ENCODE results near the gene INKA2.
"Not testable (repeated sequence)": the region's sequence is repeated elsewhere in the genome, so short reads cannot be mapped to it uniquely, and the experiment has no call there.

INKA2 gene

GRCh38 chr1:111749628-111750027 lies 10.4 kb upstream of the INKA2 start:
- DNase-seq = no peak

- no peak for DNase-seq
These were observed 8.8 kb upstream of the INKA2 start for GRCh38 chr1:111747947-111748346.

DNA sequence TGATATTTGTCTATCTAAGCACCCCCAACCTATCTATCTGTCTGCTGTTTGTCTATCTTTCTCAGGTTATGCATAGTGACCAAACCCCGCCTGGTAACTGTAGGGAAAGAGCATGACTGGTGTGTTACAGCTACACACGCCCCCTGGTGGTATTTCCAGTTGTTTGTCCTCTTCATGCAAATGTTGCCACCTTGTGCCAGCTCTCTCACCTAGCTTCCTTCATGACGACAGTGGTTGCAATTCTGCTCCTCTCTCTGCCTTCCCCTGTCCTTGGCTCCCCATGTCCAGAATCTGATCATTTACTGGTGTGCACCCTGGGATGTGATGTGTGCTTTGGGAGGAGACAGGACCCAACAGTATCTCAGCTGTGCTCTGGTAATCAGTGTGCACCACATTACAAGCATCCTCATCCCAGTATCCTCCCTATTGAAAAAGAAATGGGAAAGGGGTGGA lies 8.1 kb upstream of the INKA2 start:
- DNase-seq = peak; percentile 74 to 75

GRCh38 chr1:111746614-111746999 lies 7.4 kb upstream of the INKA2 start:
- DNase-seq = no peak

DNA sequence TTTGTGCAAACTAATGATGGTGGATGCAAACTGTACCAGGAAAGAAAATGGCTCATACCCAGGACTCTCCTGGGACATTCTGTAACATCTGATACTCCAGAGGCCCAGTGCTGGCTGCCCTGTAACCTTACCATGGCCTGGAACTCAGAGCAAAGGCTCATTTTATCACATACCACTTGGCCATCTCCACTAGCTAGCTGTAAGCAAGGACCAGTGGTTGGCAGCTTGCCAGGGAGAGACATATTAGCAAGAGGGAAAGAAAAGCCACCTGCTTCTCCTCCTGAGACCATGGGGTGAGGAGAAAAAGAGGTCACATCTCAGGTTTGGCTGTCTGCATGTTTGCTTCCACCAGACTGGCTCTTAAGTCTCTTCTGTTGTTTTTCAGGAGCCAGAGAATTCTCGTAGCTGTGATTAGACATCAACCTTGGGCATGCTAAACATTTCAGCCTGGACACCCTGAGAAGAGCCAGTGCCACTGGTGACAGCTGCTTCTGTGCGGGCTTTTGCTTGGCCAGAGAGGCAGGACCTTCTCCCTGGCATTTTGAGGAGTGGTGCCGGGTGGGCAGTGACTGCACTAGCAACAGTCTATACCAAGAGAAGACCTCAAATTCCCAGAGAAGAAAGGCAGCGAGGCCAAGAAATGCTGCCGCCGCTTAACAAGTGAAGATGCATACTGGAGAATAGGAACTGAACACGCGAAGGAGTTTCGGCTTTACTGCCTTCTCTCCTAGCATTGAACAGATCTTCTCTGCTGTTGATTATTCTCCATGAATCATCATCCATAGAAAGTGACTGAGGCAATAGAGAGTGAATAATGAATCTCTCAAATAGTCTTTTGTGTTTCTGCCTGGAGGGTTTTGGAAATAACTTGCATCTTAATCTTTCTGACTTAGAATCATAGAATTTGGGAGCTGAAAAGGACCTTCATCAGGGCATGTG lies 6.7 kb upstream of the INKA2 start:
- no peak for DNase-seq

DNA sequence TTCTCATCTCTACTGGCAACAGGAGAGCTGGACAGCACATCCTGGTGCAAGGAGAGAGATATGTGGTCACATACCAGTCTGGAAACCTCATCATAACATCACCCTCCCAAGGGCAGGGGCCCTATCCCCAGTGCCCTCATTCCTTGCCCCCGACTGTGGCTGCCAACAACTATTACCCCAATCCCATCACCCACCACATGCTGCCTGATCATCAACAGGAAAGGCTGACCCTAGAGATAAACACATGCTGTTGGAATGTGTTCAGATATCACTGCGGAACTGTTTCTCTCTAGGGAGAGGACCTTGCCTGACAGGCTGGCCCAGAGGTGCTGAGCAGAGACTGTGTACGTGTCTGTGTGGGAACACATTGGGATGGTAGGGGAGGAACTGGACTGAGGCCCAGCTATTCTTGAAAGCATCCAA lies 4.5 kb upstream of the INKA2 start:
- DNase-seq = no peak

DNA sequence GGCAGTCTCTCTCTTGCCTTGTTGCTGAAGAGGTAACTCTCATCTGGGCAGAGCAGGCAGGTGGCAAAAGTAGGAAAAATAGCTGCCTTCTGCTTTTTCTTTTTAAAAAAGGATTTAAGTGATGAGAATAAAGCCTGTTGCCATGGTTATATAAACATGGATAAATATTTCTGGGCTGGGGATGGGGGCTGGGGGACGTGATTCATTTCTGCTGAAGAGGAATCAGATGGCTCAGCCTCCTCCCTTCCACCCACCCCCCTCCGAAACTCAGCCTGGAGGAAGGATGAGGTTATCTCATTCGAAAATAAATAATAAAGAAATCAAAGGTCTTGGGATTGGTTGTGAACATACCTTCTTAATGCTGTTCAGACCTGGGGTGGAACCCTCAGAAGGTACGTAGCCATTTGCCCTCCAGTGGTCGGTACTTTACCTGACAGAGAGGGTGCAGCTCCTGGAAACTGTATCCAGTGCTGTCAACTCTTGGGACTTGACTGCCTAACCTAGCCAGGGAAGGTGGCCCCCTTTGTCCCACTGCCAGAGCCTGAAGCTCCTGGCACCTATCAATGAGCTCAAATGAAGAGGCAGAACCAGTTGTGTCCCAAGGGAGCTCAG lies 3.8 kb upstream of the INKA2 start:
- no peak for DNase-seq

- DNase-seq = not testable (repeated sequence)
These were observed 3.1 kb upstream of the INKA2 start for GRCh38 chr1:111742292-111742691.

DNA sequence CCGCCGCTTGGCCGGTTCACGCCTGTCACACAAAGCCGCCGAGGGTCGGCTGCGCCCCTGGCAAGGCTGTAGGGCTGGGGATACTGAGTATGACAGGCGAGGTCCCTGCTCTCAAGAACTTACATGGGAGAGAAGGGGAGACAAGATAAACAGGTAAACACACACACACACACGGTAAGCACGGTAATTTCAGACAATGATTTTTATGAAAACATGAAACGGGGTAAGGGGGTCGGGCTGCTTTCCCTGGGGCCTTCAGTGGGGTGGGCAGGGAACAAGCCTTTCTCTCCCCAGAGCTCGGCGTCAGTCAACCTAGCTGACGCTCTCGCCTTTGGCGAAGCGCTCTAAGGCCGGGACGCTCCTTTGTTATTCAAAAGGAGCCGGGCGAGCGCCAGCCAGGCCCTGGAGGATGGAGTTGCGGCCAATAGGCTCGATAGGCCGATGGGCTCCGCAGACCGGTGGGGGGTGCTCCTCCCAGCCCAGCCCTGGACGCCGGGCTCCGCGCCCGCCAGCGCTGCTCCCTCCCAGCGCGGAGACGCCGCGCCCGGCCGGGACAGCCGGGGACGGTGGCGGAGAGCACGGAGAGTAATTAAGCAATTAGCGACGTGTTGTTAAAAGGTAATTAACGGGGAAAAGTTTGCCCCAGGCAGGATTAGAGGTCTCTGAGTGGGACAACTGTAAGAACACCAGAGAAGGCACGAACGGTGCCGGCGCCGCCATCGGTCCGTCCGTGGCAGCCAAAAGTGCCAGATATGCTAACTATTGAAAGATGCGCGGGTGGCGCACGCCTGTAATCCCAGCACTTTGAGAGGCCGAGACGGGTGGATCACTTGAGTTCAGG lies 950 bp upstream of the INKA2 start:
- peak in 1 of 2 donors; percentile 17 for DNase-seq

GRCh38 chr1:111738436-111739193 lies 580 bp downstream of the INKA2 start:
- DNase-seq = peak; percentile 40

- DNase-seq = no peak
These were observed 1.1 kb downstream of the INKA2 start for GRCh38 chr1:111738133-111738435.

DNA sequence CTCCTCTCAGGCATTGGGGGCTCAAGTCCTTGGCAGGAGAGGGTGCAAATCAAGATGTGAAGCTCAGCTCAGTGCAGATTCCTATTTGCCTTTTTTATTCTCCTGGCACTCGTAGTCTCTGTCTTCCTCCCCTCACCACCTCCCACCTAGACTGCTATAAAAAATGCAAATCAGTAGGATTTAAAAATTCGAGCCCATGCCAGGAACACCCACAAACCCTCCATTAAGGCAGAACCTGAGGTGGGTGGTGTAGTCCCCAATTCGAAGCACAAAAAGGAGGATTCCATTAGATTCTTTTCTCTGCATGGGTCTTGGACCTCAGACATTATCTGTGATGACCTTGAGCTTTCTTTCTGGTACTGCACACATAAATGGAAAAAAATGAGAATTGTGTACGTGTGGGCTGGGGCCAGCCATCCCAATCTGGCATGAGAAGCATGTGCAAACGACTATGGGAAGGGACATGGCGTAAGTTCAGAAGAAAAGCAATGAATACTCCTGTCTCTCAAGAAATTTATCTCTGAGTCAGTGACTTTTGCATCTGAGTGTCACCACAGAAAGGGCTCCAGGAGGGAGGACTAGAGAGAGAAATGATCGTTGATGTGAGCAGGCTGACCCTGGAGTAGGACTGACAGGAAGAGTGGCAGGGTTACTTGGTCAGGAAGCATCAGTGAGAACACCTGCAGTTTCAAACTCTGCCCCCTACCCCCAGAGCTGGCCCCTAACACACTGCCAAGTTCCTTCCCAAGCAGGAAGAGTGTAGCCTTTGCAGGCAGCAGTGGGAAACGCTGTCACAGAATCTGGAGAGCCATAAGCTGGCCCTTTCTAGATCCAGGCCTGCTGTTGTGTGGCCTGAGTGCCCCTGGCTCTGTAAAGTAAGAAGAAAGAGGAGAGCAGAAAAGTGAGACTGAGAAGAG lies 1.7 kb downstream of the INKA2 start:
- no peak for DNase-seq

DNA sequence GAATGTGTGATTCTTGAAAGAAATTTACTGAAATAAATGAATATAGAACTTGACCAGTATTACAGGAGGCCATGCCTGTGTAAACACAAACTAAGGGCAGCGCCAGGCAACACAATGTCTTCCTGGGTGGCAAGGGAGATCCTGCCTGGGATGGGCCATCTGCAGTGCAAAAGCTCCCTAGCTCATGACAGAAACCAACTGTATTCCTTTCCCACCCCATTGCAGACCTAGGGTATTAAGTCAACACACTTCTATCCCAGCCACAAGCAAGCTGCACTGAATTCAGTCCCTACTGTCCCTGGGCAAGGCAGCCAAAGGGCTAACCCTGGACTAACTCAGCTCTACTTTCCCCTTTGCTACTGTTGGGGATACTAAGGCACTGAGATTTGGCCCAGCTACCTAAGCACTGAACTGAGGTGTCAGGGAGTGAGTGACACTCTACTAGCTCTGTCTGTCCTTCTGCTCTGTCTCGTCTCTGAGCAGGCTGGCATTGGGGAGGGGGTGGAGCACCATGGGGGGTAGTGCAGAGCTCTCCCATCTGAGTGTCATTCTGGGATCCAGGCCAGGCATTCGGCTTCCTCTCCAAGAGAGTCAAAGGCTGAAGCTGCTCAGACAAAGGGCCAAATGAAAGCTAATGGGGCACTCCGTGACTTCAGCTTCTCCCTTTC lies 2.5 kb downstream of the INKA2 start:
- no peak for DNase-seq

DNA sequence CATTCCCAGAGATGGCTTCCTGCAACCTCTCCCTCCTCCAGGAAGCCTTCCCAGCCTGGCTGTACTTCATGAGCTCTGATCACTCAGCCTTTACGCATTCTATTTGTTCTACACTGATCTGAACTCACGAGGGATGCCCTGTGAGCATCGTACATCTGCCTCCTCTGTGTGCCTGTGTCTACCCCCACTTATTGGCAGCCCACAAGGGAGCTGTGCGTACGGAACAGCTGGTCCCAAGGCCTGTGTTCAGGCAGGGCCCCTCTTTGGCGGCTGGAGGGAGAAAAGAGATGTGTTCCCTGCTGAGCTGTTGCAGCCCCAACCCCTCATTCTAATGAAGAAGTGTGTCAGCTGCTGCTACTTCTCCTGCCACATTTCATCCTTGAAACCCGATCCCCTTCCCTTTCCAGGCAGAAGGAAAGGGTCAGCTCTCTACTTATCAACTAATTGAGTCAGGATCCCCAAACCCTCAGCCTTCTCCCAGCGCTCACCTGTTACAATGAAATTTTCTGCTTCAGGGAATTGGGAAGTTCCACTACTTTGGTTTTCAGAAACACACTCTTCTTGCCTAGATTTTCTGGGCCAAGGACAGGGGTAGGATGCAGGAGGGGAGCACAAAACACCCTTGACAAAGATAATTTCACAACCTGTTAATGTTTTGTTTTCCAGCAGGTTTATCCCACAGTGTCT lies 3.2 kb downstream of the INKA2 start:
- DNase-seq = no peak

DNA sequence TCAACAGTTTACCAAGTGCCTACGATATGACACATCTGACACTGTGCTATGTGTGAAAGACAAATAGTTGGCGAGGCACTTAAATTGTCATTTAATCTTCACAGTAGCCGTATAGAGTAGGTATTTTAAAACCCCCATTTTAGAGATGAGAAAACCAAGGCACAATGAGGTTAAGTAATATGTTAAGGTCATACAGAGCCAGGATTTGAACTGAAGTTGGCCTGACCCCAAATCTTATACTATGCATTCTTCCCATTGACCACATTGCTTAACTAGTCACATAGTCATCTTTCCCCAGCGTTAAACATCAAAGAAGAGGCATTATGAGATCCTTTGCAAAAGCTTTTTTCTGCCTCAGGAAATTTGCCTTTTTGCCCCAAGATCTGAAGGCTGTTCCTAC lies 3.9 kb downstream of the INKA2 start:
- DNase-seq = no peak

DNA sequence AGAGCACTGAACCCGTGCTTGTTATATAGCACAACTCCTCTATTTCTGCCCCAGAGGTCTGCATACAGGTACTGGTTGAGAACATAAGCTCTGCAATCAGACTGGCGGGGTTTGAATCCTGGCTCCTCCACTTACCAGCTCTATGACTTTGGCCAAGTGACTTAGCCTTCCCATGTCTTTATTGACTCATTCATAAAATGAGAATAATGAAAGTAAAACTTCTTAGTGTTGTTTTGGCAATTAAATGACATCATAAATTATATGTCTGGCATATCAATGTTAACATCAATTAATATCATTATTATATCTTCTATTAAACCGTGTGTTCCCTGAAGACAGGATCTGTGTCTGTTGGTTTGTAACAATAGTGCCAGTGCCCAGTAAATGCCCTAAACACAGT lies 4.3 kb downstream of the INKA2 start:
- no peak for DNase-seq

GRCh38 chr1:111734426-111734825 lies 4.8 kb downstream of the INKA2 start:
- no peak for DNase-seq

GRCh38 chr1:111733992-111734341 lies 5.2 kb downstream of the INKA2 start:
- no peak for DNase-seq

- no peak for DNase-seq
These were observed 5.8 kb downstream of the INKA2 start for GRCh38 chr1:111733183-111733991.

DNA sequence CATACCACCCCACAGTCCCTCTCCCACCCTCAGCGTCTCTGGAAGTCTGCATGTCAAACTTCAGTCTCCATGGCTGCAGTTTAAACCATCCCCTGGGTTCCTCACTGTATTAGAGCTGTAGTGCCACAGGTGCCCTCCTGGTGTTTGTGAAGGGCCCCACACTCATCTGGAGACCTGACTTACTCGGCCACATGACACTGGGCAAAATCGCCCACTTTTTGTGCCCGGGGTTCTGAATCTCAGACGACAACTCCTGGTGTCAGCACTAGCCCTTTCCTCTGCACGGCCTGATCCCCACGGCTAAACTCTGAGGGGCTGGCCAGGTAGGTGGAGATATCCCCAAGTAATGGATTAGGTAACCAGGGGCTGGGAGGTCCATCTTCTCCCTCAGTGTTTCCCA lies 6.5 kb downstream of the INKA2 start:
- DNase-seq = no peak
